ENCODE results near the gene TBCK. TPM values are rescaled to one million over a fixed set of nuclear protein-coding genes. Genes with fewer than 3 reads are reported as not detected.

The TBCK gene
- total RNA-seq, 1 donor from 2014 or later, result 77.8 TPM

DNA sequence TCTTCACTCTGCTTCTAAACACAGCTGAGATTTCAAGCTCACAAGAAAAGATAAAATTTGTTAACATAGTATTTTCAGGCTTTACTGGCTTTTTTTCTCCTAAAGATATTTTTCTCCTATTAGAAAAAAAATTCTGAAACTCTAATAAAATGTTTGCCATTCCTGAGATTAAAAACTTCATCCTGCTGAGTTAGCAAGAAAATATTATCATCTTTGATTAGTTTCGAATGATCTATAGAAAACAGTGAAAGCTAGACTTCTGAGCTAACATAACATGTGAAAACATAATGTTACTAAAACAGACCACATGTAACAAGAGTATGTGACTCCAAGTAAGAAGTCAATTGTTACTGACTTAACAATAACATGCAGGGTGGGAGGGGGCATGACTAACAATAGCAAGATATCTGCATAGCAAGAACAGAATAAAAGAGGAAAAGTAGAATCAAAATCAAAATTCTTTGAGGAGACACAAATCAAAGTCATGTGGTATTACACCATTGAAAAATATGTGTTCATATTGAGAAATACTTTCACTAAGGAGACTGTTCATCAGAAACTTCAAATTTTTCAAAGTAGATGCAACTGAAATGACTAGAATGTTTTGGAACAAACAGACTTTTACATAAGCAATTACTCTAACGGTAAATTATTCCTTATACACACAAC is 14.5 kb downstream of the TBCK start:
- TF ChIP-seq CTCF (IDR thresholded peaks at IDR 0.05; ENCODE audit: unreplicated experiment), result no peak
- Mint-ChIP-seq H3K27ac (no peak overlapping the region), H3K4me3 (ENCODE audit: low read depth) (no peak overlapping the region), H3K4me1 (ENCODE audit: low read depth) (peaks cover 2% of the 10 kb centered on the region), H3K36me3 (ENCODE audit: insufficient read depth) (peaks cover 16% of the 10 kb centered on the region), H3K9me3 (ENCODE audit: low read depth) (peaks cover 4% of the 10 kb centered on the region), H3K27me3 (no peaks in the 10 kb centered on the region)
- DNase-seq (ENCODE audit: low spot score, unreplicated experiment), result no peak

DNA sequence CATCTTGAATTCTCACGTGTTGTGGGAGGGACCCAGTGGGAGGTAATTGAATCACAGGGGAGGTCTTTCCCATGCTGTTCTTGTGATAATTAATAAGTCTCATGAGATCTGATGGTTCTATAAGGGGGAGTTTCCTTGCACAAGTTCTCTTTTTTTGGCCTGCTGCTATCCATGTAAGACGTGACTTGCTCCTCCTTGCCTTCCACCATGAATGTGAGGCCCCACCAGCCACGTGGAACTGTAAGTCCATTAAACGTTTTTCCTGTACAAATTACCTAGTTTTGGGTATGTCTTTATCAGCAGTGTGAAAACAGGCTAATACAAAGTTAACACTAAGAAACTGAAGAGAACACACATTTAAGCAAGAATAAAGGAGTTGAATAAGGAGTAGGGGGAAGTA is 16.0 kb downstream of the TBCK start:
- no peak for DNase-seq (ENCODE audit: low spot score, unreplicated experiment)
- peaks cover 2% of the 10 kb centered on the region for H3K4me1 Mint-ChIP-seq (ENCODE audit: low read depth)
- peaks cover 17% of the 10 kb centered on the region for H3K36me3 Mint-ChIP-seq (ENCODE audit: insufficient read depth)
- peaks cover 4% of the 10 kb centered on the region for H3K9me3 Mint-ChIP-seq (ENCODE audit: low read depth)
- H3K27ac Mint-ChIP-seq, result no peak overlapping the region
- H3K27me3 Mint-ChIP-seq, result no peaks in the 10 kb centered on the region
- no peak for TF ChIP-seq CTCF (IDR thresholded peaks at IDR 0.05; ENCODE audit: unreplicated experiment)
- no peak overlapping the region for H3K4me3 Mint-ChIP-seq (ENCODE audit: low read depth)

DNA sequence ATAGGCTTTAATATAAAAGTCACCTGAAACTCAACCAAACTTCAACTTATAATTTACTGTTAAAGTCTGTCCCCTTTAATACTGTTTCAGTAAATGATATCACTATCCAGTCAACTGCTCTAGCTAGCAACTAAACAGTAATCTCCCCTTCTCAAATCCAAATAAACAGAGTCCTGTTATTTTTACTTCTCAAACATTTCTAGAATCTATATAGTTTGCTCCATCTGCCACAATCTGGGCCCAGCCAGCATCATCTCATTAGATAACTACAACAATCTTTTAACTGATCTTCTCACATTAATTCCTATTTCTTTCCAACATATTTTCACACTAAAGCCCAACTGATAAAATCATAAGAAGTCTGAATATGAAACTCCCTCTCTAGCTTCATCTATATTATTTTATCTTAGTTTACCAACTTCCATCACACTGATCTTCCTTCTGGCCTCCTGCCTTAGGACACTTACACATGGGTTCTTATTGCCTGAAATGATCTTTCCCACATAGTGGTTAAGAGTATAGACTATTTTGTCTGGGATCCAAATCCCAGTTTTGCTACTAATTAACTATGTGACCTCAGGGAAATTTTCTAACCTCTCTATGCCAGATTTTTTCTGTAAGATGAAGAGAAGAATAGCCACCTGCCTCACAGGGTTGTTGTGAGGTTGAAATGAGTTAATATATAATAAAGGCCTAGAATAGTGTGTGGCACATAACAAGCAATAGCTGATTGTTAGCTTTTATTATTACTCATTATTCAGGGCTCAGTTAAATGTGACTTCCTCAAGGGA is 18.6 kb downstream of the TBCK start:
- Mint-ChIP-seq H3K36me3 (ENCODE audit: insufficient read depth) (peaks cover 21% of the 10 kb centered on the region), H3K27me3 (no peaks in the 10 kb centered on the region), H3K4me3 (ENCODE audit: low read depth) (no peak overlapping the region), H3K4me1 (ENCODE audit: low read depth) (no peaks in the 10 kb centered on the region), H3K27ac (no peak overlapping the region), H3K9me3 (ENCODE audit: low read depth) (peaks cover 4% of the 10 kb centered on the region)
- TF ChIP-seq CTCF (IDR thresholded peaks at IDR 0.05; ENCODE audit: unreplicated experiment), result no peak
- no peak for DNase-seq (ENCODE audit: low spot score, unreplicated experiment)

GRCh38 chr4:106294062-106294461 is 21.9 kb downstream of the TBCK start:
- Mint-ChIP-seq H3K4me3 (ENCODE audit: low read depth) (no peak overlapping the region), H3K9me3 (ENCODE audit: low read depth) (no peaks in the 10 kb centered on the region), H3K4me1 (ENCODE audit: low read depth) (no peaks in the 10 kb centered on the region), H3K36me3 (ENCODE audit: insufficient read depth) (peaks cover 13% of the 10 kb centered on the region), H3K27me3 (no peaks in the 10 kb centered on the region), H3K27ac (no peak overlapping the region)
- no peak for TF ChIP-seq CTCF (IDR thresholded peaks at IDR 0.05; ENCODE audit: unreplicated experiment)
- no peak for DNase-seq (ENCODE audit: low spot score, unreplicated experiment)

- Mint-ChIP-seq H3K4me3 (ENCODE audit: low read depth) (no peak overlapping the region), H3K9me3 (ENCODE audit: low read depth) (no peaks in the 10 kb centered on the region), H3K36me3 (ENCODE audit: insufficient read depth) (peaks cover 10% of the 10 kb centered on the region), H3K27ac (no peak overlapping the region), H3K4me1 (ENCODE audit: low read depth) (no peaks in the 10 kb centered on the region), H3K27me3 (no peaks in the 10 kb centered on the region)
- TF ChIP-seq CTCF (IDR thresholded peaks at IDR 0.05; ENCODE audit: unreplicated experiment), result no peak
- no peak for DNase-seq (ENCODE audit: low spot score, unreplicated experiment)
Observed at GRCh38 chr4:106291678-106292077, 24.3 kb downstream of the TBCK start.

All from progenitor cell of endocrine pancreas (in vitro differentiated cells).